A549 (cell line): ENCODE measurements around the gene AGTPBP1. TPM values are rescaled to one million over a fixed set of nuclear protein-coding genes. Genes with fewer than 3 reads are reported as not detected.
A peak's percentile ranks its signal among the peaks of the same experiment; 100 is the strongest.

Experiments
- ATAC-seq, 2 experiments: fragments of 200-7000 bp in 1 of 2; fragments of >200 bp in 1 of 2; cut with Nextera tagmentation in 1 of 2; cut with Tn5 transposase in 1 of 2; 3 replicates each; pipeline versions ENCODE4 v1.8.0 to v1.9.1; 2018 to 2020; ENCODE audit warnings: mild to moderate bottlenecking in 1 of 2, moderate library complexity in 1 of 2
- CTCF ChIA-PET: fragments of 300-600 bp; sonication (Branson Sonifier 250); formaldehyde crosslinking; extraction: SDS; loops from one replicate; lab custom pipeline; 2021; ENCODE audit warnings: antibody characterized with exemption, inconsistent platforms; lab: Yijun Ruan, JAX
- POLR2A ChIA-PET: fragments of 350-600 bp; formaldehyde crosslinking; extraction: SDS; loops from one replicate; lab custom pipeline; 2021; ENCODE audit warnings: antibody characterized with exemption, inconsistent platforms; lab: Yijun Ruan, JAX
- DNase-seq, 2 experiments: peaks; one replicate each; pipeline versions ENCODE4 v3.0.0 to v3.0.0-alpha.2; 2011 to 2016; ENCODE audit warnings: low read depth in 1 of 2, low spot score in 1 of 2
- FAIRE-seq: peaks from 2 replicates; lab custom pipeline; 2011; peaks lifted over from hg19 to GRCh38; lab: Jason Lieb, UNC
- H3K27ac ChIP-seq, 2 experiments: fragments of >200 bp; sonication (Bioruptor Twin); formaldehyde crosslinking; 3 replicates each; pipeline ENCODE4 v1.5.1; 2016 to 2017
- H3K4me1 ChIP-seq: fragments of >200 bp; sonication (Bioruptor Twin); formaldehyde crosslinking; 3 replicates; pipeline ENCODE4 v1.6.1; 2016
- H3K4me2 ChIP-seq: fragments of >200 bp; sonication (Bioruptor Twin); formaldehyde crosslinking; 3 replicates; pipeline ENCODE4 v1.6.1; 2016
- H3K4me3 ChIP-seq: fragments of >200 bp; sonication (Bioruptor Twin); formaldehyde crosslinking; 3 replicates; pipeline ENCODE4 v1.5.1; 2016
- H3K9me3 ChIP-seq: fragments of >200 bp; sonication (Bioruptor Twin); formaldehyde crosslinking; 3 replicates; pipeline ENCODE4 v1.6.1; 2016
- BHLHE40 ChIP-seq: IDR thresholded peaks from 2 replicates; pipeline ENCODE4 v1.6.1; 2012; ENCODE audit warnings: low read depth, low read length, inconsistent platforms
- CBX2 ChIP-seq: fragments of 200-600 bp; sonication (generic); IDR thresholded peaks from 2 replicates; pipeline ENCODE4 v1.6.1; 2016; ENCODE audit warnings: low read depth, mild to moderate bottlenecking, borderline replicate concordance
- CBX8 ChIP-seq: fragments of 200-600 bp; sonication (generic); IDR thresholded peaks from 2 replicates; pipeline ENCODE4 v1.6.1; 2016
- CHD2 ChIP-seq: fragments of 150-350 bp; IDR thresholded peaks from 2 replicates; pipeline ENCODE4 v1.6.1; 2014; ENCODE audit warnings: low read length; ENCODE audit not compliant: partially characterized antibody
- EHMT2 ChIP-seq: fragments of 200-600 bp; sonication (generic); IDR thresholded peaks from 2 replicates; pipeline ENCODE4 v1.6.1; 2016; ENCODE audit warnings: antibody characterized with exemption, low read depth, mild to moderate bottlenecking, moderate library complexity
- EP300 ChIP-seq, 2 experiments: fragments of >200 bp; sonication (Bioruptor Twin); formaldehyde crosslinking; IDR thresholded peaks; 2 replicates in 1 of 2; 3 replicates in 1 of 2; pipeline ENCODE4 v1.6.1; 2016 to 2017
- ESRRA ChIP-seq: fragments of 150-350 bp; IDR thresholded peaks from 2 replicates; pipeline ENCODE4 v1.6.1; 2014; ENCODE audit warnings: mild to moderate bottlenecking, low read length, borderline replicate concordance
- FOXS1 ChIP-seq: fragments of 250-450 bp; sonication (Bioruptor Pico); IDR thresholded peaks from 2 replicates; pipeline ENCODE4 v1.5.0; 2020; ENCODE audit warnings: mild to moderate bottlenecking, moderate library complexity
- GATA3 ChIP-seq: IDR thresholded peaks from 2 replicates; pipeline ENCODE4 v1.6.1; 2012; ENCODE audit warnings: borderline replicate concordance
- HOXA7 ChIP-seq: fragments of 250-450 bp; sonication (Bioruptor Pico); IDR thresholded peaks from 2 replicates; pipeline ENCODE4 v1.5.0; 2020; ENCODE audit warnings: mild to moderate bottlenecking, moderate library complexity
- JUNB ChIP-seq: fragments of >200 bp; sonication (Bioruptor Twin); formaldehyde crosslinking; IDR thresholded peaks from 2 replicates; pipeline ENCODE4 v1.6.1; 2016
- KDM1A ChIP-seq: fragments of 200-600 bp; sonication (generic); IDR thresholded peaks from 2 replicates; pipeline ENCODE4 v1.6.1; 2016; ENCODE audit warnings: low read depth, mild to moderate bottlenecking
- KDM5A ChIP-seq: fragments of 200-600 bp; sonication (generic); IDR thresholded peaks from 2 replicates; pipeline ENCODE4 v1.6.1; 2016; ENCODE audit warnings: antibody characterized with exemption, mild to moderate bottlenecking
- MAZ ChIP-seq: fragments of 150-350 bp; IDR thresholded peaks from 2 replicates; pipeline ENCODE4 v1.6.1; 2014; ENCODE audit warnings: antibody characterized with exemption, low read depth, low read length, borderline replicate concordance
- MYC ChIP-seq: IDR thresholded peaks from 2 replicates; pipeline ENCODE4 v1.6.1; 2012; ENCODE audit warnings: mild to moderate bottlenecking, inconsistent platforms, low read length, improper control_type of control experiment, borderline replicate concordance
- NFE2L2 ChIP-seq: fragments of 150-350 bp; conservative IDR thresholded peaks from 2 replicates; pipeline ENCODE4 v1.6.1; 2014; ENCODE audit warnings: low read length
- PHF8 ChIP-seq: fragments of 200-600 bp; sonication (generic); IDR thresholded peaks from 2 replicates; pipeline ENCODE4 v1.6.1; 2016; ENCODE audit warnings: low read depth, mild to moderate bottlenecking, antibody characterized with exemption, moderate library complexity, borderline replicate concordance
- SMC3 ChIP-seq: fragments of >200 bp; sonication (Bioruptor Twin); formaldehyde crosslinking; IDR thresholded peaks from 3 replicates; pipeline ENCODE4 v1.6.1; 2018; ENCODE audit warnings: inconsistent platforms
- ZFP36 ChIP-seq: fragments of 450-650 bp; IDR thresholded peaks from 2 replicates; pipeline ENCODE4 v1.6.1; 2014; ENCODE audit warnings: borderline replicate concordance; ENCODE audit not compliant: partially characterized antibody
- ZNF302 ChIP-seq: fragments of 250-450 bp; sonication (Bioruptor Pico); IDR thresholded peaks from 2 replicates; pipeline ENCODE4 v1.9.0; 2021; ENCODE audit warnings: inconsistent platforms, mild to moderate bottlenecking, moderate library complexity
- WGBS: methylation state at CpG from one replicate; pipeline ENCODE4 v1.1.6; 2017; ENCODE audit errors: missing lambda C conversion rate; 5-methylcytosine and 5-hydroxymethylcytosine counted together
- polyA plus RNA-seq, 4 experiments: library from polyadenylated mRNA; depleted of rRNA in 3 of 4; stranded (reverse); fragments of >200 nt; fragmentation: RNase III in 1 of 4; extraction: RNeasy Plus Mini Kit Qiagen cat#74134 plus additional on column Dnase treatment in 1 of 4; gene quantifications; 2 replicates in 3 of 4; 3 replicates in 1 of 4; pipeline ENCODE4 v1.2.3, GENCODE V29; 2011 to 2017
- TF ChIP-seq, protein P1 (sequence below): fragments of 150-350 bp; IDR thresholded peaks from 2 replicates; pipeline ENCODE4 v1.6.1; 2014; ENCODE audit warnings: low read depth, mild to moderate bottlenecking, low read length
- TF ChIP-seq, protein P2 (sequence below): fragments of >200 bp; sonication (Bioruptor Twin); formaldehyde crosslinking; IDR thresholded peaks from 3 replicates; pipeline ENCODE4 v1.5.1; 2016
- TF ChIP-seq, protein P3 (sequence below): IDR thresholded peaks from 2 replicates; pipeline ENCODE4 v1.6.1; 2012
- TF ChIP-seq, protein P4 (sequence below): fragments of >200 bp; sonication (Bioruptor Twin); formaldehyde crosslinking; IDR thresholded peaks from 3 replicates; pipeline ENCODE4 v1.6.1; 2016

AGTPBP1 gene
- polyA plus RNA-seq, 2 of the 4 experiments (the other 2 are of a cell fraction), result 8.9 to 18.8 TPM

DNA sequence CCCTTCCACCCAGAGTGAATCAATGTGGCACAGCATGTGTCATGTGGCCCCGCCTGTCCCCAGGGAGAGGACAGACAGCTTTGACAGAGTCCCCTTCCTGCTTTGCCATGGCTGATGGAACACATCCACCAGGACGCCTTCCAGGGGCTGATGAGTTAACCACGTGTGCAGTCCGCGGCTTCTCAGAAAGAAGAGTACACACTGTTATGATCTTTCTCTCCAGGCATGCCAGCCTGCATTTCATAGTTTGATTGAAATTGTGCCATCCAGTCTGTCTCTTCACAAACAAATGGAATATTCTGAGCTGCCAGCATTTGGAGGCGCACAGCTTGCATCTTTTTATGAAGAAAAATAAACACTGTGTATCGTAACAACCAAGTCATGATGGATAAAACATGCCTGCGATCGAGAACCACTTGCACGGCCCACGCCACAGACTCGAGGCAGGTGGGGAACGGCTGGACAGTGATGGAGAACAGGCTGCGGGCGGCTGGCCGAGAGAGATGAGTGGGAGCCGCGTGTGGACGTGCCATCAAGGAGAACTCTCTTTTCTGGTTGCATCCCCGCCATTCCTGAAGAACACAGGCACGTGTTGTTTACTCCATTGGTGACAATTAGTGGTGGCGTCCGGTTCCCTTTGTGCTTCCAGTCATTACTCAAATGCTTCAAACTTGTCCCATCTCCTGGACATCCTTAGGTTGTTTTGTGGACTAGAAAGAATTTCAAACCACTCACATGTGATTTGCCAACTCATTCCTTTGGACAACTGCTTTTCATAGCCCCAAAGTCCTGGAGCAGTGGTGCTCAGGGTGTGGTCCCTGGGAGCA lies 220.2 kb downstream of the AGTPBP1 start (continued):
- TF ChIP-seq, protein P1, sequence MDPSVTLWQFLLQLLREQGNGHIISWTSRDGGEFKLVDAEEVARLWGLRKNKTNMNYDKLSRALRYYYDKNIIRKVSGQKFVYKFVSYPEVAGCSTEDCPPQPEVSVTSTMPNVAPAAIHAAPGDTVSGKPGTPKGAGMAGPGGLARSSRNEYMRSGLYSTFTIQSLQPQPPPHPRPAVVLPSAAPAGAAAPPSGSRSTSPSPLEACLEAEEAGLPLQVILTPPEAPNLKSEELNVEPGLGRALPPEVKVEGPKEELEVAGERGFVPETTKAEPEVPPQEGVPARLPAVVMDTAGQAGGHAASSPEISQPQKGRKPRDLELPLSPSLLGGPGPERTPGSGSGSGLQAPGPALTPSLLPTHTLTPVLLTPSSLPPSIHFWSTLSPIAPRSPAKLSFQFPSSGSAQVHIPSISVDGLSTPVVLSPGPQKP, result no peak
- TF ChIP-seq FOXS1 (CRISPR knock-in tag), result no peak
- no peak for TF ChIP-seq PHF8
- TF ChIP-seq BHLHE40, result no peak
- no peak for TF ChIP-seq ZFP36
- TF ChIP-seq, protein P2, sequence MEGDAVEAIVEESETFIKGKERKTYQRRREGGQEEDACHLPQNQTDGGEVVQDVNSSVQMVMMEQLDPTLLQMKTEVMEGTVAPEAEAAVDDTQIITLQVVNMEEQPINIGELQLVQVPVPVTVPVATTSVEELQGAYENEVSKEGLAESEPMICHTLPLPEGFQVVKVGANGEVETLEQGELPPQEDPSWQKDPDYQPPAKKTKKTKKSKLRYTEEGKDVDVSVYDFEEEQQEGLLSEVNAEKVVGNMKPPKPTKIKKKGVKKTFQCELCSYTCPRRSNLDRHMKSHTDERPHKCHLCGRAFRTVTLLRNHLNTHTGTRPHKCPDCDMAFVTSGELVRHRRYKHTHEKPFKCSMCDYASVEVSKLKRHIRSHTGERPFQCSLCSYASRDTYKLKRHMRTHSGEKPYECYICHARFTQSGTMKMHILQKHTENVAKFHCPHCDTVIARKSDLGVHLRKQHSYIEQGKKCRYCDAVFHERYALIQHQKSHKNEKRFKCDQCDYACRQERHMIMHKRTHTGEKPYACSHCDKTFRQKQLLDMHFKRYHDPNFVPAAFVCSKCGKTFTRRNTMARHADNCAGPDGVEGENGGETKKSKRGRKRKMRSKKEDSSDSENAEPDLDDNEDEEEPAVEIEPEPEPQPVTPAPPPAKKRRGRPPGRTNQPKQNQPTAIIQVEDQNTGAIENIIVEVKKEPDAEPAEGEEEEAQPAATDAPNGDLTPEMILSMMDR, result no peak

DNA sequence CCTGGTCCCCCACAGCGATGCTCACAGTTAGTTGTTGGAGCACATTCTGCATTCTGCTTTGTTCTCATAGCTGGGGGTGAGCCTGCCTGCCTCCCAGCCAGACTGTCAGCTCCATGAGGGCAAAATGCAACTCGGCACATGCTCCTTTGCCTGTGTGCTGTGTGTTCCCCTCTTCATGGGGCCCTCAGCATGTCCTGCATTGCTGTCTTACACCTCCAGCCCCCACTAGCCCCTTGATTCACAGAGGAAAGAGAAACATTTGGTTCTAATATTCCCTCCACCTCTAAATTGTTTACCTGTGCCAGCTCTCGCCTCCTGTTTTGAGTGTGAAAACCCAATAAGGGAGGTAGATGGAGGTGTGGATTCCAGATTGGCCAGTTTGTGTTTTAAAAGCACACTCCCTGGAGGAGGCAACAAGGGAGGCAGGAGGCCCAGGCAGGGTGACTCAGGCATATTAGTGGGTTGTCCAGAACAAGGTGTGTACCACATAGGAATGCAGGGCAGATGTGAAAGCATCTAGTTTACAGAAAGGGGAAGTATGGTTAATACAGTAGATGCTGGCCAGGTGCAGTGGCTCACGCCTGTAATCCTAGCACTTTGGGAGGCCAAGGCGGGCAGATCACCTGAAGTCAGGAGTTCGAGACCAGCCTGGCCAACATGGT lies 224.6 kb downstream of the AGTPBP1 start:
- H3K4me1 ChIP-seq, result peaks cover under 1% of the 10 kb centered on the region; the same call in 1 of the 3 replicates
- TF ChIP-seq MYC, result no peak
- no peak for TF ChIP-seq NFE2L2
- TF ChIP-seq MAZ, result no peak
- TF ChIP-seq SMC3, result no peak
- no peak for TF ChIP-seq EP300 (IDR thresholded peaks at IDR 0.05)
- TF ChIP-seq, protein P3, sequence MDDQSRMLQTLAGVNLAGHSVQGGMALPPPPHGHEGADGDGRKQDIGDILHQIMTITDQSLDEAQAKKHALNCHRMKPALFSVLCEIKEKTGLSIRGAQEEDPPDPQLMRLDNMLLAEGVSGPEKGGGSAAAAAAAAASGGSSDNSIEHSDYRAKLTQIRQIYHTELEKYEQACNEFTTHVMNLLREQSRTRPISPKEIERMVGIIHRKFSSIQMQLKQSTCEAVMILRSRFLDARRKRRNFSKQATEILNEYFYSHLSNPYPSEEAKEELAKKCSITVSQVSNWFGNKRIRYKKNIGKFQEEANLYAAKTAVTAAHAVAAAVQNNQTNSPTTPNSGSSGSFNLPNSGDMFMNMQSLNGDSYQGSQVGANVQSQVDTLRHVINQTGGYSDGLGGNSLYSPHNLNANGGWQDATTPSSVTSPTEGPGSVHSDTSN, result no peak
- TF ChIP-seq CBX8, result no peak
- TF ChIP-seq, protein P1, result no peak
- TF ChIP-seq, protein P2, result no peak
- no peak for TF ChIP-seq PHF8
- ChIA-PET POLR2A (no interaction called here), CTCF (no interaction called here)
- H3K4me3 ChIP-seq, result no peak overlapping the region
- H3K4me2 ChIP-seq, result no peak overlapping the region
- no peak overlapping the region for H3K27ac ChIP-seq
- WGBS, result 52% methylated on average over 6 of the region's 6 CpGs
- DNase-seq (peak in 1 of 2 experiments; percentile 13), ATAC-seq (peak in 1 of 2 experiments; percentile 40; a peak in 2 of 6 replicates), FAIRE-seq (no peak)
- no peaks in the 10 kb centered on the region for H3K9me3 ChIP-seq

DNA sequence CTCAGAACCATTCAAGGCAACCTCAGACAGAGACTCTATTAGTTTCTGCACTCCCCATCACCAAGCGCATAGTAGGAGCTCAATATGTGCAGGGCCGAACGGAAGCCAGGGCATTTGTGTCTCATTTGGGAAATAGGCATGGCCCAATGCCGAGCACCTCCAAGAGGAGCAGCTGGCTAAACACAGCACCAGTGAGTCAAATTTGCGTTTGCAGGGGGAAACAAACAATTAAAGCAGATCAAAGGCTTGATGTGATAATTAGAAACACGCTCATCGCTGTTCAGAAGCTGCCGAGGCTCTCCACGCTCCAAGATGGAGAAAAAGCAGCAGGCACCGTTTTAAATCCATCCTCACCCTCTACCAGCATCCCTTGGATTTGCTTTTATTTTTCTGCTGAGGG lies 225.3 kb downstream of the AGTPBP1 start:
- no peaks in the 10 kb centered on the region for H3K9me3 ChIP-seq
- POLR2A ChIA-PET, result no interaction called here
- DNase-seq (no peak), ATAC-seq (no peak), FAIRE-seq (no peak)
- no peak overlapping the region for H3K4me3 ChIP-seq
- CTCF ChIA-PET, result no interaction called here
- H3K4me1 ChIP-seq, result no peaks in the 10 kb centered on the region
- WGBS, result 39% methylated on average over 10 of the region's 10 CpGs
- H3K27ac ChIP-seq, result no peak overlapping the region
- no peak overlapping the region for H3K4me2 ChIP-seq
- TF ChIP-seq HOXA7 (CRISPR knock-in tag) (no peak), KDM5A (no peak), EP300 (IDR thresholded peaks at IDR 0.05) (no peak), EHMT2 (no peak), FOXS1 (CRISPR knock-in tag) (no peak), CBX2 (no peak), GATA3 (no peak), CHD2 (no peak), ZNF302 (CRISPR knock-in tag) (no peak), JUNB (no peak), KDM1A (no peak), ESRRA (no peak), CBX8 (no peak)
- TF ChIP-seq, protein P4, sequence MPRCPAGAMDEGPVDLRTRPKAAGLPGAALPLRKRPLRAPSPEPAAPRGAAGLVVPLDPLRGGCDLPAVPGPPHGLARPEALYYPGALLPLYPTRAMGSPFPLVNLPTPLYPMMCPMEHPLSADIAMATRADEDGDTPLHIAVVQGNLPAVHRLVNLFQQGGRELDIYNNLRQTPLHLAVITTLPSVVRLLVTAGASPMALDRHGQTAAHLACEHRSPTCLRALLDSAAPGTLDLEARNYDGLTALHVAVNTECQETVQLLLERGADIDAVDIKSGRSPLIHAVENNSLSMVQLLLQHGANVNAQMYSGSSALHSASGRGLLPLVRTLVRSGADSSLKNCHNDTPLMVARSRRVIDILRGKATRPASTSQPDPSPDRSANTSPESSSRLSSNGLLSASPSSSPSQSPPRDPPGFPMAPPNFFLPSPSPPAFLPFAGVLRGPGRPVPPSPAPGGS, result no peak
